NCI-H1930 (cell line): ENCODE data around the gene CHMP1A.
"Not testable (repeated sequence)": the region's sequence is repeated elsewhere in the genome, so short reads cannot be mapped to it uniquely, and the experiment has no call there.

Source experiments
- DNase-seq, 2 experiments: peaks; one replicate each; lab custom pipeline; 2025; lab: John Stamatoyannopoulos, UW

Gene CHMP1A

DNA sequence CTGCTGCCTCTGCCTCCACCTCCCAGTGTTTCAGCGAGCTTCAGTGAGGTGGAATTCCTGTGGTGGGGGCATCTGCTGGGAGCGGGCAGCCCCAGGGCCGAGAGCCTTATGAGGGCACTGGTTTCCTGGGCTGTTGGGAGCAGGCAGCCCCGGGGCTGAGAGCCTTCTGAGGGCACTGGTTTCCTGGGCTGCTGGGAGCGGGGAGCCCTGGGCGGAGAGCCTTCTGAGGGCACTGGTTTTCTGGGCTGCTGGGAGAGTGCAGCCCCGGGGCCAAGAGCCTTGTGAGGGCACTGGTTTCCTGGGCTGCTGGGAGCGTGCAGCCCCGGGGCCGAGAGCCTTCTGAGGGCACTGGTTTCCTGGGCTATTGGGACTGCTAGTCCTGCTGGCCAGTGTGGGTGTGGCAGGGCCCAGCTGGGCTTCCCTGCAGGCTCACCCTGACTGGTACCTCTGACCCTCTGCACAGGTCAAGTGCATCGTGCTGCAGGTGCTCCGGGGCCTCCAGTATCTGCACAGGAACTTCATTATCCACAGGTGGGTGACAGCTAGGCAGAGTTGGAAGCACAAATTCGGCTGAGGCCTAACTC, 34.6 kb upstream of the CHMP1A start:
- no peak for DNase-seq

DNA sequence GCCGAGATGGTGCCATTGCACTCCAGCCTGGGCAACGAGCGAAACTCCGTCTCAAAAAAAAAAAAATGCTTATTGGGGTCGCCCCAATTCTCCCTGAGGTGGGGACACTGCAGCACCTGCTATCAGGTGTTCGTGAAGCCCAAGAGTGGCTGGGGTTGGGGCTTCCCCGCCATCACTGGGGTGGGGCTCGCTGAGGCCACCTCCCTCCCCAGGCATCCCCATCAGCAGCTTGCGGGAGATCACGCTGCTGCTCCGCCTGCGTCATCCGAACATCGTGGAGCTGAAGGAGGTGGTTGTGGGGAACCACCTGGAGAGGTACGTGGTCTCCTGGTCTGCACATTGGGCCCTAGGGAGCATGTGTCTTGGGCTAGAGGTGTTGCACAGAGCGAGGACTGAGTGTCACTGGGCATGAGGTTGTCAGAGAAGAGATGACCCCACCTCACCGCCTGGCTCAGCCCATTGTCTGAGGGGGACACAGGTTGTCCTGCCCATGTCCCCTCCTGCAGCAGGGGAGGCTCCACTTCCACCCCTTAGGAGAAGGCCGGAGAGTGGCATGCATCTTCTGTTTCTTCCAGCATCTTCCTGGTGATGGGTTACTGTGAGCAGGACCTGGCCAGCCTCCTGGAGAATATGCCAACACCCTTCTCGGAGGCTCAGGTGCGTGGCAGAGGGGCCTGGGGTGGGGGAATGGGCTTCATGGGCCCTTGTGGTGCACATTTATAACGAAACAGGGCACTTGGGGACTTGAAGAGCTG, 33.9 kb upstream of the CHMP1A start:
- no peak for DNase-seq

- no peak for DNase-seq
These were observed 32.9 kb upstream of the CHMP1A start for GRCh38 chr16:89690392-89690901.

DNA sequence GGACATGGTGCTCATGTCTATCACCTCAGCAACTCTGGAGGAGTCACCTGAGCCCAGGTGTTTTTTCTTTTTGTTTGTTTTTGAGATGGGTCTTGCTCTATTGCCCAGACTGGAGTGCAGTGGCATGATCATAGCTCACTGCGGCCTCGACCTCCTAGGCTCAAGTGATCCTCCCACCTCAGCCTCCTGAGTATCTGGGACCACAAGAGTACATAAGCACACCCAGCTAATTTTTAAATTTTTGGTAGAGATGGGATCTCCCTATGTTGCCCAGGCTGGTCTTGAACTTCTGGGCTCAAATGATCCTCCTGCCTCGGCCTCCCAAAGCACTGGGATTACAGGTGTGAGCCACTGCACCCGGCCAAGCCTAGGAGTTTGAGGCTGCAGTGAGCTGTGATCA, 32.1 kb upstream of the CHMP1A start:
- not testable (repeated sequence) for DNase-seq

DNA sequence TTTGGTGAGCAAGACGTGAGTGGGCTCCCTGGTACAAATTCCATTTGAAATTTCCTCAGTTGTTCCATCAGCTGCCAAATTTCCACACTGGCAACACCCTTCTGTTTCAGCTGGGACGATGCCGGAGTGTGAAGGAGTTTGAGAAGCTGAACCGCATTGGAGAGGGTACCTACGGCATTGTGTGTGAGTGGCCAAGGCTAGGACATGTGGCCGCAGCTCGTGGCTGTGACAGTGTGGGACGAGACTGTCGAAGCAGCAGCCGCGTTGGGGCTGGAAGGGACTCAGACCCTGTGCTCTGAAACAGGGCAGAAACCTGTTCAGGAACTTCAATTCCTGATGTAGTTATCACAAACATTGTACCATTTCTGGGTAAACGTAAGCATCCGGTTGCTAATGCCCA, 31.6 kb upstream of the CHMP1A start:
- DNase-seq, result no peak

DNA sequence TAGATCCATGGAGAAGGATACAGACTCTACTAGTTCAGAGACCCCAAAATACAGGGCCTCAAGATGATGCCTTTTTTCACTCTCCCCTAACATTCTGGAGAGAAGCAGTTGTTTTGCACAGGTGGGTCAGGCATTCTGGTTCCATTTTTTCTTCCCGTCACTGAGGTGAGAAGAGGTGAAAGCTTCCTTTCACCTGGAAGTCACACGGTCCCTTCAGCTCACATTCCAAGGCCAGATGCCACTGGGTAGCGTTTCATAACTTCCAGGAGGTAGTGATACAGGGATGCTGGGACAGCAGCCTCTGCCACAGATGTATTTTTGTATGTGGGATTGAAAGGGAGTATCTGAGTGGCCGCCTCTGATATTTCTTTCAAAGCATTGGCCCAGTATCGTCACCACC, 30.9 kb upstream of the CHMP1A start:
- DNase-seq, result no peak

GRCh38 chr16:89687092-89687940, 29.8 kb upstream of the CHMP1A start:
- DNase-seq, result no peak

GRCh38 chr16:89686520-89687091, 29.1 kb upstream of the CHMP1A start, which contains the start of gene CDK10:
TSS of gene CDK10 (plus strand) at chr16:89686689. CDS start at chr16:89686711, 22 bp downstream.
- peak; percentile 75 to 90 for DNase-seq

- no peak for DNase-seq
These were observed 28.4 kb upstream of the CHMP1A start for GRCh38 chr16:89685916-89686315.

DNA sequence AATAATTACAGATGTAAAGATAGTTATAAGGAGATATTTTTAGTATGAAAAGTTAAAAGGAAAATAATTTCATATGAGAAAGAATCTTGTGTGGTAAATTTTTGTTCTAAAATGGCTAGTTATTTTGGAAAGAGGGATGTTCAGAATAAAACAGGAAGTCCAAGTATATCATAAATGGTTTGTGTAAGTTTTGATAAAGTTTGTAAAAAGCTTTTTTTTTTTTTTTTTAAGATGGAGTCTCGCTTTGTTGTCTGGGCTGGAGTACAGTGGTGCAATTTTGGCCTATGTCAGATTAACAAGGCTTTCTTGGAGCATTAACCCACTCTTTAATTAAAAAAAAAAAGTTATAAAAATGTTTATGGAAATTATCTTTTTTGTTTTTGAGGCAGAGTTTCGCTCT, 20.8 kb upstream of the CHMP1A start:
- no peak for DNase-seq

DNA sequence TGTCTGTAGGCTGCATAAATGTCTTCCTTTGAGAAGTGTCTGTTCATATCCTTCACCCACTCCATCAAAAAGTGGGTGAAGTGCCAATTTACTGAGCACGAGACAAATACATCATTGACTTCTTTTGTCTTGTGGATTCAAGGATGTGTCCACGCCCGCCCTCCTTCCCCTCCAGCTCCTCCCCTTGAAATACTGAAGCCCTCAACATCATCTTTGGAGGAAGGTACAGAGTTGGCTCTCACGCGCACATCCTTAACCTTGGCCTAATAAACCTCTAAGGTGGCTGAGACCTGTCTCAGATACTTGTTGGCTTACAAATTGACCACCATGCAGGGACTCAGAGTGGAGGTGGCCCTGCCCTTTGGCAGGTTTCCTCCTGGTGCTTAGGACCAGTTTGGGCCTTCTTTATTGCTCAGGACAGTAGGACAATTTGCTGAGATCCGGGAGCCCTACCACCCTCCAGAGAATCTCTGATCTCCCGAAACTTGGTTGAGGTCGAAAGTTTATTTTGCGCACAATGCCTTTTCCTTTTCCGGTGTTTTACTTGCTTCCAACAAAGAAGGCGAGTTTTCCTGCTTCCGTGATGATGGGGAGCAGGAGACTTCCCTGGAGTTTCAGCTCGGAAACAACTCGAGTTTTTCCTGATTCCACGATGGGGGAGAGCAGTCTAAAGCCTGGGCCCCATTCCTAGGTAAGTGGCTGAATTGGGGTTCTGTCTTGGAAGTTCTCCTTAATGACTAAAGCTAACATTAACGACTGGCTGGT, 14.9 kb upstream of the CHMP1A start:
- no peak for DNase-seq

GRCh38 chr16:89671565-89671964, 14.1 kb upstream of the CHMP1A start:
- not testable (repeated sequence) for DNase-seq

GRCh38 chr16:89670496-89671431, 13.3 kb upstream of the CHMP1A start:
- DNase-seq, result no peak

GRCh38 chr16:89669755-89670154, 12.2 kb upstream of the CHMP1A start:
- no peak for DNase-seq

DNA sequence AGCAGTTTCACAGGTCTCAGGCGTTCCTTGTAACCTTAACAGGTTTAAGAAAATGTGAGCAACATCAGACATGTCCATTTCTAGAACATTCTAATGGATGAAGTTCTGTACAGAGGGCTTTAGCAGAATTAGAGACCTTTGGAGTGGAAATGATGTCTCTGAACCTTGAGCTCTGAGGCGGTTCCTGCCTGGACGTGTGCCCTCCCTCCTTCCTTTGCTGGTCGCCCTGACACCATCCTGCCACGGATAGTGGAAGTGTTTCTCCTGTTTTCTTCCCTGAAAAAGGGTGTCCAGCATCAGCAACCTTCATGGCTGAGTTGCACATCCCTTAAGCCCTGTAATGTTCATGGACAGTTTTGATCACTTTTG, 11.3 kb upstream of the CHMP1A start:
- no peak for DNase-seq

DNA sequence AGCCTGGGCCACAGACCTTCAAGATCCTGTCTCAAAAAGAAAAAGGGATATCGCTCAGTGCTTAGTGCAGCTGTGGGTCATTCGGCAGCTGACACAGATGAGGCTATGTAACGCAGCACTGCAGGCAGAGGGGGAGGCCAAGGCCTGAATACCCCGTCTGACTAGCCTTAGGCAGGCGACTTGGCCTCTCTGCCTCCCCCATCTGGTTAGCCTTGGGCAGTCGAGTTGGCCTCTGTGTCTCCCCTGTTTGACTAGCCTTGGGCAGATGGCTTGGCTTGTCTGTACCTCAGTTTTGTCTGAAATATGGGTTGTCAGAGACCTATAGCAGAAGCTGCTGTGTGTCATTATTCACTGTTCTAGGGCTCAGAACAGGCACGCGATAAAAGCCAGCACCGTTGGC, 10.1 kb upstream of the CHMP1A start:
- no peak for DNase-seq

DNA sequence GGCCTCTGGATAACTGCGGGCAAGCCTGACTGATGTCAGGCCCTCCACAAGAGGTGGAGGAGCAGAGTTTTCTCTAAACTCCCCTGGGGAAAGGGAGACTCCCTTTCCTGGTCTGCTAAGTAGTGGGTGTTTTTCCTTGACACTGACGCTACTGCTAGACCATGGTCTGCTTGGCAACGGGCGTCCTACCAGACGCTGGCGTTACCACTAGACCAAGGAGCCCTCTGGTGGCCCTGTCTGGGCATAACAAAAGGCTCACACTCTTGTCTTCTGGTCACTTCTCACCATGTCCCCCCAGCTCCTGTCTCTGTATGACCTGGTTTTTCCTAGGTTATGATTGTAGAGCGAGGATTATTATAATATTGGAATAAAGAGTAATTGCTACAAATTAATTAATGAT, 9.5 kb upstream of the CHMP1A start:
- DNase-seq, result not testable (repeated sequence)

DNA sequence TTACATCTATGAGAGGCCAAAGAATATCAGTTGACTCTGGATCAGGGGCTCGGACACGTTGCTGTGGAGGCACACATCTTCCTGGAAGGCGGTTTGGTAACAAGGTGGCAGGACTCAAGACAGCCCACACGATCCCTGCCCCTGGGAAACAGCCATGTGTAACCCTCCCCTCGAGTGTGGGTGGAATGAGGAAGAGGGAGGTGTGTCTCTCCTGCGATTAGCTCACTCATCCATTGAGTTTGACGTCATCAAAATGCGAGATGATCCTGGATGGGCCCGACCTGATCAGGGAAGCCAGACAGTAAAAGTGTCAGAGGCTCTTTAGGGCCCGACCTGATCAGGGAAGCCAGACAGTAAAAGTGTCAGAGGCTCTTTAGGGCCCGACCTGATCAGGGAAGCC, 6.7 kb upstream of the CHMP1A start:
- not testable (repeated sequence) for DNase-seq

GRCh38 chr16:89661215-89661614, 3.7 kb upstream of the CHMP1A start:
- no peak for DNase-seq

DNA sequence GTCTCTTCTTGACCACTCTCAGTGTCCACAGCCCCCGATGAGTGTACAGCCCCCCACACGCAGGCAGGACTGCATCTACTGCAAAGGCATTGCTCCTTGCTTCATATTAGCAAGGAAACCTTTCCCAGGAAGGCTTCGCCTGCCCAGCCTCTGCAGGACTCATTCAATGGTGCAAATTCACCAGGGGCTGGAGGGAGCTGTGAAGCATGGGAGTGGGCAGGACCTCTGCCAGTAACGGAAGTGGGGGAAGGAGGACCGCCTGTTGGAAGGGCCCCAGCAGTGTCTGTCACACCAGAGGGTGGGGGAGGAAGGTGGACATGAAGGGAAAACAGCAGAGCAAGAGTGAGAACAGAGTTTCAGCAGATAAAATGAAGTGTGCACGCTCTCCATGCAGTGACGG, 2.6 kb upstream of the CHMP1A start:
- no peak for DNase-seq
